Kidney (tissue), 14 donors: ENCODE data around the gene SLC38A9. TPM values are rescaled to one million over a fixed set of nuclear protein-coding genes. Genes with fewer than 3 reads are reported as not detected.

Experiments
- DNase-seq, 5 donors: peaks; one replicate each; pipeline ENCODE4 v3.0.0-alpha.2; 2013 to 2020
- FAIRE-seq: peaks from 2 replicates; lab custom pipeline; 2012; peaks lifted over from hg19 to GRCh38; lab: Jason Lieb, UNC
- H3K27ac ChIP-seq, 2 donors: one replicate each; pipeline ENCODE4 v1.7.0; 2013; ENCODE audit warnings: low read depth in 2 of 2, low read length in 2 of 2, inconsistent platforms in 1 of 2
- H3K27me3 ChIP-seq: one replicate; pipeline ENCODE4 v1.7.1; 2013; ENCODE audit warnings: low read length, inconsistent platforms; ENCODE audit not compliant: control insufficient read depth, insufficient read depth
- H3K36me3 ChIP-seq, 3 donors: one replicate each; pipeline versions ENCODE4 v1.7.0 to v1.7.1; 2013; ENCODE audit warnings: low read length in 3 of 3, control low read depth in 1 of 3, inconsistent platforms in 1 of 3; ENCODE audit not compliant: insufficient read depth in 3 of 3, control insufficient read depth in 2 of 3
- H3K4me1 ChIP-seq, 3 donors: one replicate each; pipeline versions ENCODE4 v1.7.0 to v1.7.1; 2013; ENCODE audit warnings: low read length in 3 of 3, inconsistent platforms in 1 of 3, low read depth in 1 of 3; ENCODE audit not compliant: control insufficient read depth in 2 of 3, insufficient read depth in 2 of 3
- H3K4me3 ChIP-seq, 3 donors: one replicate each; pipeline versions ENCODE4 v1.7.0 to v1.8.1; 2013; ENCODE audit warnings: low read length in 3 of 3, control low read depth in 1 of 3, inconsistent platforms in 1 of 3
- H3K9ac ChIP-seq, 3 donors: one replicate each; pipeline versions ENCODE4 v1.7.0 to v1.7.1; 2013; ENCODE audit warnings: low read length in 3 of 3, control low read depth in 1 of 3, inconsistent platforms in 1 of 3
- H3K9me3 ChIP-seq, 3 donors: one replicate each; pipeline versions ENCODE4 v1.7.0 to v1.7.1; 2013; ENCODE audit warnings: low read length in 3 of 3, control low read depth in 1 of 3, inconsistent platforms in 1 of 3; ENCODE audit not compliant: control insufficient read depth in 2 of 3, insufficient read depth in 1 of 3
- intact Hi-C: fragments of 100-400 bp; cut with DNase I; formaldehyde crosslinking; loops from one replicate; pipeline ENCODE4 v1.11.1; 2022
- polyA plus RNA-seq: library from polyadenylated mRNA; stranded (reverse); fragments of 350-450 nt; fragmentation: Illumina TruSeq; extraction: RNeasy Lipid Tissue Mini Kit (QIAGEN cat#74804); gene quantifications from one replicate; pipeline ENCODE4 v1.2.3, GENCODE V29; 2014; ENCODE audit warnings: low read depth, low replicate concordance; ENCODE audit not compliant: insufficient read depth
- total RNA-seq: library from RNA; stranded (reverse); fragmentation: NEBNext Ultra II Directional; extraction: Animal tissue kit (Norgen Biotek cat#: 25700); gene quantifications from one replicate; pipeline ENCODE4 v1.2.1, GENCODE V29; 2021
- TF ChIP-seq, protein P1 (sequence below): IDR thresholded peaks from 3 replicates; pipeline ENCODE4 v1.5.1; 2012; ENCODE audit warnings: mild to moderate bottlenecking, moderate library complexity, borderline replicate concordance; ENCODE audit not compliant: insufficient read depth; ENCODE audit errors: extremely low read depth
- donor health status: control.
- donor health status: control.
- donor health status: control.
- donor health status: control.
- donor health status: control.
- donor health status: DM: yes; HTN: yes; CAD: no.
- donor health status: Normal renal cell carcinoma (clear cell type).

Gene SLC38A9
- total and polyA plus RNA-seq, 2 donors from 2014 or later = 5.8 to 24.8 TPM

GRCh38 chr5:55624841-55625588 lies 87.1 kb downstream of the SLC38A9 start:
- no peak for FAIRE-seq
- TF ChIP-seq, protein P1, sequence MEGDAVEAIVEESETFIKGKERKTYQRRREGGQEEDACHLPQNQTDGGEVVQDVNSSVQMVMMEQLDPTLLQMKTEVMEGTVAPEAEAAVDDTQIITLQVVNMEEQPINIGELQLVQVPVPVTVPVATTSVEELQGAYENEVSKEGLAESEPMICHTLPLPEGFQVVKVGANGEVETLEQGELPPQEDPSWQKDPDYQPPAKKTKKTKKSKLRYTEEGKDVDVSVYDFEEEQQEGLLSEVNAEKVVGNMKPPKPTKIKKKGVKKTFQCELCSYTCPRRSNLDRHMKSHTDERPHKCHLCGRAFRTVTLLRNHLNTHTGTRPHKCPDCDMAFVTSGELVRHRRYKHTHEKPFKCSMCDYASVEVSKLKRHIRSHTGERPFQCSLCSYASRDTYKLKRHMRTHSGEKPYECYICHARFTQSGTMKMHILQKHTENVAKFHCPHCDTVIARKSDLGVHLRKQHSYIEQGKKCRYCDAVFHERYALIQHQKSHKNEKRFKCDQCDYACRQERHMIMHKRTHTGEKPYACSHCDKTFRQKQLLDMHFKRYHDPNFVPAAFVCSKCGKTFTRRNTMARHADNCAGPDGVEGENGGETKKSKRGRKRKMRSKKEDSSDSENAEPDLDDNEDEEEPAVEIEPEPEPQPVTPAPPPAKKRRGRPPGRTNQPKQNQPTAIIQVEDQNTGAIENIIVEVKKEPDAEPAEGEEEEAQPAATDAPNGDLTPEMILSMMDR = no peak
- Histone ChIP-seq H3K27ac (no peak overlapping the region), H3K4me1 (peaks cover 0 to 3% (median 0%) of the 10 kb centered on the region in 3 donors), H3K36me3 (no peaks in the 10 kb centered on the region), H3K9ac (no peak overlapping the region), H3K27me3 (no peaks in the 10 kb centered on the region), H3K4me3 (no peak overlapping the region), H3K9me3 (no peaks in the 10 kb centered on the region)
- no peak for DNase-seq
- intact Hi-C loops = no loop called here

GRCh38 chr5:55623789-55624188 lies 88.3 kb downstream of the SLC38A9 start:
- Histone ChIP-seq H3K27me3 (no peaks in the 10 kb centered on the region), H3K36me3 (no peaks in the 10 kb centered on the region), H3K4me3 (no peak overlapping the region), H3K27ac (no peak overlapping the region), H3K9me3 (no peaks in the 10 kb centered on the region), H3K9ac (no peak overlapping the region), H3K4me1 (peaks cover 0 to 3% (median 0%) of the 10 kb centered on the region in 3 donors)
- DNase-seq (no peak), FAIRE-seq (no peak)
- TF ChIP-seq, protein P1 = no peak
- intact Hi-C loops = no loop called here

- intact Hi-C loops = no loop called here
- DNase-seq = no peak
- no peak for FAIRE-seq
Measured at GRCh38 chr5:55622460-55622859, 89.7 kb downstream of the SLC38A9 start.

More at GRCh38 chr5:55622460-55622859, 89.7 kb downstream of the SLC38A9 start:
- no peak overlapping the region for H3K9ac ChIP-seq
- H3K27me3 ChIP-seq = no peaks in the 10 kb centered on the region
- H3K9me3 ChIP-seq = no peaks in the 10 kb centered on the region
- no peaks in the 10 kb centered on the region for H3K36me3 ChIP-seq
- TF ChIP-seq, protein P1 = no peak
- no peak overlapping the region for H3K4me3 ChIP-seq
- no peak overlapping the region for H3K27ac ChIP-seq
- H3K4me1 ChIP-seq = peaks cover 0 to 3% (median 0%) of the 10 kb centered on the region in 3 donors
